Skeletal muscle cell (primary cell): ENCODE measurements around the gene DAD1.
A peak's percentile ranks its signal among the peaks of the same experiment; 100 is the strongest.

Source experiments
- DNase-seq: peaks from one replicate; pipeline ENCODE4 v3.0.0-alpha.2; 2010; ENCODE audit warnings: low read depth
- H3K4me3 ChIP-seq: 2 replicates; pipeline ENCODE4 v1.5.1; 2011; ENCODE audit warnings: low read depth, mild to moderate bottlenecking, control low read depth, low read length, moderate library complexity

Gene DAD1

DNA sequence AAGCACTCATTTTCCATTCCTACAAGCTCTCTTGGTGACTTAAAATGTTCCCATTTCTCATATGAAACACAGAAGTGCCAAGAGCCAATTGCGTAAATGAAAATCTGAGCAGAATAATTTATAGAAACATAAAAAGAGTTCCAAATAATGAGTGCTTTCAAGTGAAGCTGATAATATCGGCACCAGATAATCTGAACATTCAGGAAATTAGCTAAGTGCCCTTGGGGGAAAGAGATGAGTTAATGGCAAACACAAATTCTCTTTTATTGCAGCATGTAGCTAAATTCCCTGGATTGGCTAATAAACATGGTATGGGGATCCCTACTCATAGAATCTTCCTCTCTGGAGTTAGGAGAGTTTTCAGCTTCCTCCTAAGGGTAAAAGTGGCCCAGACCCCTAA, 46.7 kb downstream of the DAD1 start:
- no peak for DNase-seq
- H3K4me3 ChIP-seq, result no peak overlapping the region

DNA sequence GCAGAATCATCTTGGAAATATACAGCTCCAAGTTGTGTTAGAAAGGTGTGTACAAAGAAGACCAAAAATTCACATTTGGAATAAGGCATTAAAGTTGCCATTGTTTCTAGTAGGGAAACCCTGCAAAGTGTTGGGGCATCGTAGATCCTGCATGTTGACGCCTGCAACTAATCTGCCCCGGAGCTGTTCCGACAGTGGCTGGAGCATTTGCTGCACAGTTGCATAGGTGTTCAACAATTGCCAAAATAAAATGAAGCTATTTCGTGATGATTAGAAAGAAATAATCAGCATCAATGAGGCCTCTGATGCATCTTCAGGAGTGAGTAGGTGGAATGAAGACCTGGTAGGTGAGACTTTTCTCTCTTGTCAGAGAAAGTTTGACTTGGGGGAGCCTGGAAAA, 47.3 kb downstream of the DAD1 start:
- no peak overlapping the region for H3K4me3 ChIP-seq
- no peak for DNase-seq

DNA sequence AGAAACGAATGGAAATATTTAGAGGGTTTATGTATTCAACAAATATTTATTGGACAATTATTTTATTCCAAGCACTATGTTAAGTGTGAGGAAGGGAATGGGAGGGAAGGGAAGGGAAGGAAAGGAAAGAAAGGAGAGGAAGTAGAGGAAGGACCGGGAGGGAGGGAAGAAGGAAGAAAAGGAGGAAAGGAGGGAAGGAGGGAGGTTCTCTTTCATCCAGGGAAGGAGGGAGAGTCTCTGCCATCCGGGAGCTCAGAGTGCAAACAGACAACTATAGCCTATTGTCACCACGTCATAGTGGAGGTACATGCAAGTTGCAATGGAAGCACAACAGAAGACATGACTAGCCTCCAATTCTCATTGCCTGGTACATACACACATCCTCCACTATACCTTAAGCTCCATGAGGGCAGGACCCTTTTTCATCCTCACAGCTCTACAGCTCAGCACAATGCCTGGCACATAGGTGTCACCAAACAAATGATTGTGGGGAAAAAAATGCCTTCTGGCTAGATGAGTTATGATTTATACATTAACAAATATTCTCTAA, 48.1 kb downstream of the DAD1 start:
- no peak overlapping the region for H3K4me3 ChIP-seq
- DNase-seq, result no peak

DNA sequence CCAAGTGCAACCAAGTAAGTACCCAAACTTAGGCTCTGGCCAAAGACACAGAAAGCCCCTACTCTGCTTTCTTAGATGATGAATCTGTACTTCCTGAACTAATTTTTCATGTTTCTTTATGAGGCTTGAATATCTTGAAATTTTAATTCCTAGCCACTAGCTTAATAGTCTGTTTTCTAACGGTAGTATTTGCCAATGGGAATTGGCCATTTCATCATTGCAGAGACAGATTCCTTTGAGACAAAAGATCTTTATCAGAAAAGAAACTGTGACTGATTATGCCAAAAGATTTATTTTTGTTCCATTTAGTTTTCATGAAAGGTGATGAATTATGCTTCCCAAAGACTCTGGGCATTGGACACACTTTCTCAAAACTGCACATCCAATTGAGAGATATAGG, 48.7 kb downstream of the DAD1 start:
- no peak overlapping the region for H3K4me3 ChIP-seq
- no peak for DNase-seq

DNA sequence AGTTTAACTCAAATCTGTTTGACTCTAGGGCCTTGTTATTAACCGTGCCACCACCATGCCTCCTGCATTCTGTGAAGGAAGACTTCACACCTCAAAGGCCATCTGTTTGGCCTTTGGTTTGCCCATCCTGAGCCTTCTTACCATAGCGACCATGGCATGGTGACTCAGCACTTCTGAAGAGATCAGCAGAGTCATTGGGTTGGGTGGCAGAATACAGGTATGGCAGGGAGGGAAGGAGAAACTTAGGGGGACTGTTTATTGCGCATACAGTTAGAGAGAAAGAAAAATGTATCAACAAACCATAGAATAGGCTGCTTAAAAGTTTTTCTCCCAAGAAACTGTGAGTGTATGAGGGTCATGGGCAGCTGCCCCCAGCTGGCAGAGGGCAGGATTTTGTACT, 49.2 kb downstream of the DAD1 start:
- no peak for DNase-seq
- no peak overlapping the region for H3K4me3 ChIP-seq

DNA sequence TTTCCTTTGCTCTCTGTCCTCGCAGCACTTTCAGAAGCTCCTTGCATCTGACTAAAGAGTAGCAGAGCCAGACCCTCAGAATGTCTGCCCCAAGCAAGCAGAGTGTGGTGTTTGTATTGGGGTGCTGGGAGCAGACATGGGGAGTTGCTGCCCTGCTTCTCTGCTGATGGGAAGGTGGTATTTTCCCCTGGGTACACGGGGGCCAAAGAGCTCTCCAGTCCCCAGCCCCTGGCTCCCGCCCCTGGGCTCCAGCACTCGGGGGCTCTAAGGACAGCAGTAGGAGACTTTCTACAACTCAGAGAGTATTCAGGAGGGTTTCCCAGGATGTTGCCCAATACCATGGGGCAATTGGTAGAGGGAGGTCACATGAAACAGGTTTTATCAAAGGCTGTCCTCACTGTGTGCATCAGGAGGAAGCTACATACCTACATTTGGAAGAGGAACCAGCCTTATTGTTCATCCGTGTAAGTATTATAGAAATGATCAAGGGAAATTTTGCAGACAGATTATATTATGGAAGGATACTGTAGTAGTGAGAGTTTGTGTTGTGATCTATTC, 50.3 kb downstream of the DAD1 start:
- no peak overlapping the region for H3K4me3 ChIP-seq
- no peak for DNase-seq

DNA sequence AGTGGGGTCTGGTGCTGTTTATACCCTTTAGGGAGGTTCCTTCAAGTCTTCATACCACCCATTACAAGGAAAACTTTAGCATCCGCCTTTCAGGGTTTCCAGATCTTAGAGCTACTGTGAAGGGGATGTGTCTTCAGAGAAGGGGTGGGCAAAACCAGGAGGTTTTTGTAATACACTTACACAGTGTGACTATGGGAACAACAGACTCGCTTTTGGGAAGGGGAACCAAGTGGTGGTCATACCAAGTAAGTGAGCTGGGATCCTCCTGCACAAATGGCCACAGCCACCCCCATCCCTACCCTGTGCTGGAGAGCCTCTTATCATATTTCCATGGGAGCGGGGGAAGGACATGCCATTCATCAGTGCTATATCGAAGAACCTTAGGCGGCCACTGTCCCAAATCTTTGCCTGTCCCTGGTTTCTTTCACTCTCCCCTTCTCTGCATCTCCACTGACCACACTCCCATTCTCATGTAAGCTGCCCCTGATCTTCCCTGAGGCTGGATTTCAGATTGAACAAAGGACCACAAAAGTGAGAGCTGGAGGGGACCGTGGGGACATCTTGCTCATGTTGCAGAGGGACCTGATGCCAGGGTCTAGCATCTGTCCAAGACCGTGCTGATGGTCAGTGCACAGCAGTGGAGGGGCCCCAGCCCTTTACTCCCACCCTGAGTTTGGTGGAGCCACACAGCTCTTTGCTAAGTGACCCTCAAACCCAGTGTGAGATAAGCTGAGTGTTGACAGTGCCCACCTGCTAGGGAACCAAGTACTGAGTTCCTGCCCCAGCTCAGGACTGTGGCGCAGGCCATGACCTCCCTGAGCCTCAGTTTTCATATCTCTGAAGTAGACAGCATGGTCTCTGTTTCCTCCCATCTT, 51.4 kb downstream of the DAD1 start:
- H3K4me3 ChIP-seq, result no peak overlapping the region
- DNase-seq, result no peak

DNA sequence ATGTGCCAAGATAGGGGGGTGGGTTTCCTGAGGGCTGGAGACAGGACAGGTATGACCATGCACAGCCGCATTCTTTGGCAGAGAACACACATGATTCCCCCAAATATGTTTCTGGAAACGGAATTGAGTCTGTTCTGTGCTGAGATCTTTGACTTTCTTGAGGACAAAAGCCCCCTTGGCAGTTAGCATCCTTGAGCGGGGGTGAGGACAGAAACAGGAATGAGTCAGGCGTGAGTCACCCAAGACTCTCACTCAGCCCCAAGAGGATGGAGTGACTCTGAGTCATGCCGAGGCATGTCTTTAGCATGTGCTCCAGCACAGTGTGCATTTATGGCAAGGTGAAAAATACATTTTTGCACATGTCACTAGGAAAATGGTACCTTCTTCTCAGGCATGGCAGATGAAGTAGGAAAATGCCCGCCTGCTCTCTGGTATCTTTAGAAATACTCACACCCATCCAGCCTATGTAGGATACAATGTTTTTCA, 52.1 kb downstream of the DAD1 start:
- DNase-seq, result peak; percentile 89
- H3K4me3 ChIP-seq, result no peak overlapping the region

DNA sequence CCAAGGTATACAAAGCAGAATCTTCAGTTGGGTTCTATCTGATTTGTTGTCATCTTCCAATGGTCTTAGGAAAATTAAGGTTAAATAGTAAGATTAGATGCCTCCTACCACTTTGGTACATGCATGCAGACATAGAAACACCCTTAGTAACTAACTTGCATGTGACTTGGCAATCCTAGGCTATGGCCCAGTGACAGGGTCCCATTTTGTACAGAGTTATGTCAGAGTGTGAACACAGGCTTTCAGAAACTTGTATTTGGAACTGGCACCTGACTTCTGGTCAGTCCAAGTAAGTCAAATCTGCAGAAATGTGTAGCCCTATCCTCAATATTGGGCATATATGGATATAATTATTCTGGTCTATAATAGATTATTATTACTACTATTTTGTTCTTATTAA, 53.1 kb downstream of the DAD1 start:
- H3K4me3 ChIP-seq, result no peak overlapping the region
- DNase-seq, result no peak

DNA sequence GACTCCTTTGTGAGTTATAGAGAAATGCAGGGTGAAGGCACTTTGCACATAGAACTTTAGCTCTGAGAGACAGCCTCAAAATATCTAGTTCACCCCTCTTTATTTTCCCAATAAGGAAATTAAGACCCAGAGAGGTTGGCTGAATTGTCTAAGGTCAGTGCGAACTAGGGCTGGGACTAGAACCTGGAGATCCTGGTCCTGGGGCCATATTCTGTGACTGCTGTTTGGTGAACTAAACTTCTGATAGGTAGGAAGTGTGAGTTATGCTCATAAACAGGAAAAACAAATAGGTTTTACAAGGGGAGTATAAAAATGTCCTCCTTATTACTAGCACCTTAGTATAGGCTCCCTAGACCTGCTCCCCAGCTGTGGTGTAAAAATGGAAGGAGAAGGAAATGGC, 53.9 kb downstream of the DAD1 start:
- no peak for DNase-seq

DNA sequence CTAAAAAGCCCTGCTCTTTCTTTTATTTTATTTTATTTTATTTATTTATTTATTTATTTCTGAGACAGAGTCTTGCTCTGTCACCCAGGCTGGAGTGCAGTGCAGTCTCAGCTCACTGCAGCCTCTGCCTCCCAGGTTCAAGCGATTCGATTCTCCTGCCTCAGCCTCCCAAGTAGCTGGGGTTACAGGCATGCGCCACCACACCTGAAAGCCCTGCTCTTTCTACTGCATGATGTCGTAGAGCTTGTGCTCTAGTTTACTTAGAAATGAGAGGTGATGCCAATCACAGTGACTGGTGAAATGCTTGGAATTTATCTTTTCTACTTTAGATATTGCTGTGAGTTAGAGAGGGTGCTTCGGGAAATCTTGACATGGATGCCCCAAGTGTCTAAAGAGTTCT, 54.5 kb downstream of the DAD1 start:
- H3K4me3 ChIP-seq, result no peak overlapping the region
- DNase-seq, result no peak

More for the DNA sequence above, 53.9 kb downstream of the DAD1 start:
- no peak overlapping the region for H3K4me3 ChIP-seq

DNA sequence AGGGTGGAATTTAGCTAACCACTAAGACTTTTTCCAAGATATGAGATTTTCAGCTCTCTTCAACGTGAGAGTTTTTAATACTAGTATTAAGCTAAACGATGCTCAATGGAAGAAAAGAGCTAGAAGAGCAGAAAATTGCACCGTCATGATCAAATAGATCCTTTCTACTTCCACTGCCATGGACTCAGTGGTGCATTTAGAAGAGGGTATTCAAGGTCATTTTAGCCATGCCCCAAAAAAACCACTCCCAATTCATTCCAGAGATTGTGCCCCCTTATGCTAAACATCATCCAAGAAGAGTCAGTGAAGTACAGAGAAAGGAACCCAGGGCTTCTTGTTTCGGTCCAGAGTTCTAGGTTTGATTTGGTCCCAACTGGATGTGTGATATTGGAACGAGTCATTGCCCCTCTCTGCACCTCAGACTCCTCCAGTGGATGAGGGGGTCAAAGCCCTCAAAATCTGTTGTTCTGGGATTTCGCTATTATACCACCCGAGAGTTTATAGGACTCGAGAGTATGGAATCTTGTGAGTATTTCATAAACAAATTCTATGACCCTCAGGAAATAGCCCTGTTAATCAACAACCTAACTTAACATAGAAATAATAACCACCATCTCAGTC, 55.2 kb downstream of the DAD1 start:
- H3K4me3 ChIP-seq, result no peak overlapping the region
- DNase-seq, result no peak

DNA sequence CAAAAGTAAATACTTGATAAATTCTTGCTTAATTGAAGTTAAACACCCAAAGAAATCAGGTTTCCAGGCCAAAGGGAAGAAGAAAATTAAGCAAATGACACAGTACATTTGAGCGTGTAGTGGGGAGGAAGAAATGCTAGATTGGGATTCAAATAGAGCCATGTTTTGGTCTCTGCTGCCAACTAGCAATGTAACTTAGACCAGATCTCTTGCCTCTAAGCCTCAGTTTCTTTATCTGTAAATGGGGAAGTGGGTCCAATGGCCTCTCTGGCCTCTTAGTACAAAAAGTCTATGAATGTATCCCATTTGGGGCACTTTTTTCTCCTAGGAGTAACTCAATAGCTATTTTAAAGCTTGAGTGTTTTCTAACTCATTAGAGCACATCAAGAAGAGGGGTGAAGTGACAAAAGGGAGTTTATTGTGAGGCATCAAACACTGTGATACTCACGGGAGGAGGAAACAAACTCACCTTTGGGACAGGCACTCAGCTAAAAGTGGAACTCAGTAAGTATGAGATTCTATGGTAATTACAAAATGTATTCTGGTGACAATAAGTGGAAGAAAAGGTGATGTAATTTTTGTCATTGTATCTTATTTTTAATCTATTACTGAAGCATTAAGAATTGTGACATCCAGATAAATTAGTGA, 55.8 kb downstream of the DAD1 start:
- H3K4me3 ChIP-seq, result no peak overlapping the region
- DNase-seq, result no peak

DNA sequence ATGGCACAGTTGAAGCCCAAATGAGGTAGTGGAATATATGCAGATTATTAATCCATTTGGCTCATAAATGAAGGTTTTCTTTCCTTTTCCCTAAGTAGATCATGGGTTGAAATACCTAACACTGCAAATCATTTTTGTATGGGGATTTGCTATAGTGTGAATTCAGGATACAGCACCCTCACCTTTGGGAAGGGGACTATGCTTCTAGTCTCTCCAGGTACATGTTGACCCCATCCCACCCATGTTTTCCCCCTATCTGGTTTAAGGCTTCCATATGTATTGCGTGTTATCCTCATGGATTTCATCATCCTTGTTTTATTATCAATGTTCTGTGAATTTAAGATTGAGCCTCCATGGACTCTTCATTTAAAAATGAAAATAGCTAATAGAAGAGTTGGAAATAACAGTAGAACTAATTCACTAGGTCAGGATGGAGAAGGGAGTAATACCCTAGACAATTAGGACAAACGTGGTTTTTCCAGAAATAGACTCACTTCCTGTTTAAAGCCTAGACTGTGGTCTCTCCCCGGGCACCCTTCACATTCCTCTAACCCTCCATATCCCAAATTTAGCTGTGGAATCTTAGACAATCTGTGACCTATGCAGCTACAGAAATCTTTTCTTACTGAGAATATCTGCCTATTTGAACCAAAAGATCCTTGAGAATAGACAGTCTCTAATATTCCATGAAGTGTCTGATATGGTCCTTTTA, 56.5 kb downstream of the DAD1 start:
- DNase-seq, result no peak
- H3K4me3 ChIP-seq, result no peak overlapping the region

DNA sequence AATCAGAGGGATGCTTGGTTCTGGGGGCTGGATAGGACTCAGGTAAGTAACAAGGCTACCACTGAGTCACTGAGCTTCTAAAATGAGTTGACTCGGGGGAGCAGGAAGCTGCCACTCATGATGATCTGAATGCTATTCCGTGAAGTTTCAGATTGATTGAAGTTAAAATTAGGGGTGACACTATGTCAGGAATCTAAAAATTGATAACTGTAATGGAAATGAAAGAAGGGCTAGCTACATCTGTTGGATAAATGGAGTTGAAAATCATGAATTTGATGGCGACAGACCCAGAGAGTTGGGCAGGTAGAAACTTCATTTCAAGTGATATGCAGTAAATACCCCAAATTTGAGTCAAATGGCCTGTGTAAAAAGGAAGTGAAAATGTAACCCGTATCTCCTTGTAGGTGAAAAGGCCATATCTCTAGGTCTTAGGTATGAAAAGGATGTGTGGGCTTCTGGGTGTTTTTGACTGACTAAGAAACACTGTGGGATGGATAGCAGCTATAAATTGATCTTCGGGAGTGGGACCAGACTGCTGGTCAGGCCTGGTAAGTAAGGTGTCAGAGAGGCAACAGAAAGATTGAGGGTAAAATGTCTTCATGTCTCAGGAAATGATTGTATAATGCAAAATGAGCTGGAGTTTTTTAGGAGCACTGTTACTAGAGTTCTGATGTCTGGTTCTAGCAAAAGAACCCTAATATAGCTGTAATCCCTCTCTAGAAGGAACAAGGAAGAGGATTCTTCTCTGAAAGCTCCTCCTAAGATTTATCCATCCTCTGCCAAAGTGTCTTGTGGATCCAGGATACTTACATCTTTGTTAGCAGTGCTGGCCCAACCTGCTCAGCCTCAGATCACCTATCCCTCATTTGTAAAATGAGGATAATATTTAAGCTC, 57.3 kb downstream of the DAD1 start:
- DNase-seq, result no peak
- H3K4me3 ChIP-seq, result no peak overlapping the region

DNA sequence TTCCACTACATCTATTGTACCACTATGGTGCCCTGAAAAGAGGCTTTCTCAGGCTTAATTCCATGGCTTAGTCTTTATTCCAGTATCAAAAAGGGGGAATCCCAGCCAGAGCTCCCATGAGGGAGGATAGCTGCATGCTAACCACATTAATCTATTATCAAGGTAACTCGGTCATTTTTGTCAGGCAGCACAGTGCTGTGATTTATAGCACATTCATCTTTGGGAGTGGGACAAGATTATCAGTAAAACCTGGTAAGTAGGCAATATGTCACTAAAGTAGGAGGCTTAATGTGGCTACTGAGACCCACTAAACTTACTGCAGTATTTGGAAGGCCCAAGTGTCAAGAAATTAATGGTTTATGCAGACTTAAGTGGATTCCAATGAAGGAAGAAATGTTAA, 58.9 kb downstream of the DAD1 start:
- H3K4me3 ChIP-seq, result no peak overlapping the region
- DNase-seq, result no peak

DNA sequence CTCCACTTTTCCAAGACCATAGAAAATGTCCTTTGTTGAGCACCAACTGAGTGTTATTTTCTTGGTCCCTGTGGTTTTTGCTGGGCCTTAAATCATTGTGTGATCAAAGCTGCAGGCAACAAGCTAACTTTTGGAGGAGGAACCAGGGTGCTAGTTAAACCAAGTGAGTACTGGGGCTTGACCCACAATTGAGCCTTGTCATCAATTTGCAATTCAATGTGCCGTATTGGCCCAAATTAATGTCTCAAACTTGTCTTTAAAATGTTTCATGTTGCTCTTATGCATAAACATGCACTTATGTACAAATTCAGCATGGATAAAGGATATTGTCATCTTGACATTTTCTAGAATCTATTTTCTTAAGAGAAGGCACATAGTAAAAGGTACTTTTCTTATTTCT, 62.3 kb downstream of the DAD1 start:
- H3K4me3 ChIP-seq, result no peak overlapping the region
- no peak for DNase-seq

DNA sequence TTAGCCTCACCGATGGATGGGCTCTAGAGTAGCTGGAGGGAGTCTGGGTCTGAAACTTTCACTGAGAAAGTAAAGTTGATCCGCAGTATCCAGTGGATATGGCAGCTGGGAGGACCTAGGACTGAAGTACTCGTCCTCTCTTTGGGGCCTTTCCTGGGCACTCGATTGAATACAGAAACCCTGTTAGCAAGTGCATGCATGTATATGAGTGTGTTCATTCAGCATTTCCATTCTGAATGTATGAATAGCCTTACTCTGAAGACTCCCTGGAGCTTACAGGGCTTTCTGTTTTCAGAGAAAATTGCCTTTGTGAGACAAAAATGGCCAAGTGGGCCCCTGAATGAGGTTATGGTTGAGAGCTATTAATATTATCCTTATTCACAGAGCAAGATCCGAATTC, 62.8 kb downstream of the DAD1 start:
- no peak overlapping the region for H3K4me3 ChIP-seq
- DNase-seq, result no peak

DNA sequence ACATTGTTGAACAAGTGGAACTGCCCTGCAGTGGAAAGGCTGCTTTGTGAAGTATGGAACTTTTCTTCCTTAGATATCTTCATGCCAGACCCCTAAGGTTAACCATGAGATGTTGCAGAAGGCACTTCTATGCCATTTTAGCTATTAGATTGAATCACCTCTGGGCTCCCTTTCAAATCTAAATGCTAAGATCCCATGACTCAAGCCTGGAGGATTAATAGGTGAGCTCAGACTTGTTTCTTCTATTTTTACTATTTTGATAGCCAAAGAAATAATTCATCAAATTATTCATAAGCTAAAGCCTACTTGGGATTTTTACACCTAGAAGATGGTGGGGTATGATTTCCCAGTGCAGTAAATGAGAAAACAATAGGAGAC, 64.3 kb downstream of the DAD1 start:
- H3K4me3 ChIP-seq, result no peak overlapping the region
- DNase-seq, result no peak
